ENCODE results near the gene ASNSD1. TPM values are rescaled to one million over a fixed set of nuclear protein-coding genes. Genes with fewer than 3 reads are reported as not detected.

Gene ASNSD1
- total and polyA plus RNA-seq, 2 of the 13 experiments (the other 11 are each of a cell fraction or from before 2014, with no cell fraction given), result 35.1 to 96.6 TPM

- TF ChIP-seq ONECUT2 (CRISPR knock-in tag; IDR thresholded peaks at IDR 0.05), result peak; percentile 60
- TF ChIP-seq, protein P1, sequence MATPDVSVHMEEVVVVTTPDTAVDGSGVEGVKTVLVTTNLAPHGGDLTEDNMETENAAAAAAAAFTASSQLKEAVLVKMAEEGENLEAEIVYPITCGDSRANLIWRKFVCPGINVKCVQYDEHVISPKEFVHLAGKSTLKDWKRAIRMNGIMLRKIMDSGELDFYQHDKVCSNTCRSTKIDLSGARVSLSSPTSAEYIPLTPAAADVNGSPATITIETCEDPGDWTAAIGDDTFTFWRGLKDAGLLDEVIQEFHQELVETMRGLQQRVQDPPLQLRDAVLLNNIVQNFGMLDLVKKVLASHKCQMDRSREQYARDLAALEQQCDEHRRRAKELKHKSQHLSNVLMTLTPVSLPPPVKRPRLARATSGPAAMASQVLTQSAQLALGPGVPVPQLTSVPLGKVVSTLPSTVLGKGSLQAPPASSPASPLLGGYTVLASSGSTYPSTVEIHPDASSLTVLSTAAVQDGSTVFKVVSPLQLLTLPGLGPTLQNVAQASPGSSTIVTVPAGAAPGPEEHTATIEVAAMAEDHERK (CRISPR knock-in tag; IDR thresholded peaks at IDR 0.05; ENCODE audit: low read depth), result no peak
- TF ChIP-seq LCORL (IDR thresholded peaks at IDR 0.05), result no peak
- peak; percentile 96 for TF ChIP-seq LCORL (CRISPR knock-in tag; IDR thresholded peaks at IDR 0.05)
- no peak for TF ChIP-seq FOSL1 (CRISPR knock-in tag; IDR thresholded peaks at IDR 0.05; ENCODE audit: borderline replicate concordance)
- TF ChIP-seq PRMT3 (CRISPR knock-in tag; IDR thresholded peaks at IDR 0.05; ENCODE audit: borderline replicate concordance, low read depth), result peak; percentile 99
- peak; percentile 92 for TF ChIP-seq KMT2A (CRISPR knock-in tag; IDR thresholded peaks at IDR 0.05)
- peak; percentile 91; the same call in 1 of the 2 replicates for TF ChIP-seq ZNF367 (CRISPR knock-in tag; IDR thresholded peaks at IDR 0.05; ENCODE audit: borderline replicate concordance)
- no peak for TF ChIP-seq ZNF775 (CRISPR knock-in tag; IDR thresholded peaks at IDR 0.05; ENCODE audit: borderline replicate concordance)
- peak; percentile 97 for TF ChIP-seq ZNF574 (CRISPR knock-in tag; IDR thresholded peaks at IDR 0.05)
- no peak for TF ChIP-seq NCOR1 (IDR thresholded peaks at IDR 0.05; ENCODE audit: borderline replicate concordance, low read length)
- TF ChIP-seq SIX4 (CRISPR knock-in tag; IDR thresholded peaks at IDR 0.05), result no peak; the same call in 1 of the 2 replicates
- no peak for TF ChIP-seq ZNF75D (CRISPR knock-in tag; IDR thresholded peaks at IDR 0.05; ENCODE audit: borderline replicate concordance)
- no peak for TF ChIP-seq NFE2 (CRISPR knock-in tag; IDR thresholded peaks at IDR 0.05)
- peak; percentile 61 for TF ChIP-seq STAG1 (CRISPR knock-in tag; IDR thresholded peaks at IDR 0.05)
- TF ChIP-seq DMAP1 (CRISPR knock-in tag; IDR thresholded peaks at IDR 0.05), result peak; percentile 83
- TF ChIP-seq NR0B2 (CRISPR knock-in tag; IDR thresholded peaks at IDR 0.05), result peak; percentile 86; the same call in 1 of the 2 replicates
- no peak for TF ChIP-seq FOXP1 (IDR thresholded peaks at IDR 0.05)
- TF ChIP-seq FOXP1 (CRISPR knock-in tag; IDR thresholded peaks at IDR 0.05), result no peak; the same call in 1 of the 2 replicates
- TF ChIP-seq SUZ12 (IDR thresholded peaks at IDR 0.05; ENCODE audit: low read depth, low read length), result no peak
- TF ChIP-seq ZNF850 (CRISPR knock-in tag; conservative IDR thresholded peaks at IDR 0.05), result no peak
- TF ChIP-seq, protein P2, sequence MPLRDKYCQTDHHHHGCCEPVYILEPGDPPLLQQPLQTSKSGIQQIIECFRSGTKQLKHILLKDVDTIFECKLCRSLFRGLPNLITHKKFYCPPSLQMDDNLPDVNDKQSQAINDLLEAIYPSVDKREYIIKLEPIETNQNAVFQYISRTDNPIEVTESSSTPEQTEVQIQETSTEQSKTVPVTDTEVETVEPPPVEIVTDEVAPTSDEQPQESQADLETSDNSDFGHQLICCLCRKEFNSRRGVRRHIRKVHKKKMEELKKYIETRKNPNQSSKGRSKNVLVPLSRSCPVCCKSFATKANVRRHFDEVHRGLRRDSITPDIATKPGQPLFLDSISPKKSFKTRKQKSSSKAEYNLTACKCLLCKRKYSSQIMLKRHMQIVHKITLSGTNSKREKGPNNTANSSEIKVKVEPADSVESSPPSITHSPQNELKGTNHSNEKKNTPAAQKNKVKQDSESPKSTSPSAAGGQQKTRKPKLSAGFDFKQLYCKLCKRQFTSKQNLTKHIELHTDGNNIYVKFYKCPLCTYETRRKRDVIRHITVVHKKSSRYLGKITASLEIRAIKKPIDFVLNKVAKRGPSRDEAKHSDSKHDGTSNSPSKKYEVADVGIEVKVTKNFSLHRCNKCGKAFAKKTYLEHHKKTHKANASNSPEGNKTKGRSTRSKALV (CRISPR knock-in tag; IDR thresholded peaks at IDR 0.05), result peak; percentile 97
- TF ChIP-seq PBX2 (CRISPR knock-in tag; IDR thresholded peaks at IDR 0.05), result no peak
- TF ChIP-seq STAT5B (CRISPR knock-in tag; IDR thresholded peaks at IDR 0.05), result no peak
- peak; percentile 77; the same call in 1 of the 2 replicates for TF ChIP-seq ZNF44 (CRISPR knock-in tag; IDR thresholded peaks at IDR 0.05)
These were observed 13.3 kb downstream of the ASNSD1 start, which contains the start of gene ANKAR (continued) for GRCh38 chr2:189674374-189675112.

Data from HepG2 (cell line).